ENCODE measurements around the gene VPS16.
A peak's percentile ranks its signal among the peaks of the same experiment; 100 is the strongest.

VPS16 gene

DNA sequence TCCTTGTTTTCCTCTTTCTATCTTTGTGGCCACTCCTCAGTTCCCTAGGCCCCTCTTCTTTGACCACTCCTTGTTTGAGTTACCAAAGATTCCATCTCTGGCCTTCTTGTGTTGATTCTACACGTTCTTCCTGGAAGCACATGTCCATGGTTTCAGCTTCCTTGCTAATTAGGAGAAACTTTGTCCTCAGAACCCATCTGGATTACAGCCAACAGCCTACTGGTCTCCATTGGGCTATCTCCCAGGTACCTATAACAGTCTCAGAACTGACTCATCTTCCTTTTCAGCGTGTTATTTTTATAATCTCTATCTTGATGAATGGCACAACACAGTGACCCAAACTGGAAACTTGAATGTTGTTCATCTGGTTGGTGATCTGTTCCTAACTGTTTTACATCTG lies 50.2 kb downstream of the VPS16 start:
- ChIA-PET CTCF (interaction anchor here (0.7 kb wide), 1 partner anchor 190 kb away, joined by 3 read pairs; no protein-coding TSS in a partner anchor), POLR2A (interaction anchor here (1.2 kb wide), 1 partner anchor 18 kb away, joined by 3 read pairs; the partner anchor contains the start of gene PTPRA)
- Histone ChIP-seq H3K27ac (ENCODE audit: extremely low read depth, low read depth, low read length) (no peak overlapping the region), H3K36me3 (ENCODE audit: control insufficient read depth in 2 of 2, insufficient read depth in 1 of 2, low read length in 2 of 2) (peaks cover 0 to 8% of the 10 kb centered on the region in 2 experiments; a peak in 1 of 3 replicates), H3K9me3 (ENCODE audit: control insufficient read depth, insufficient read depth, low read depth, low read length) (no peaks in the 10 kb centered on the region; the same call in none of the 2 replicates), H3K4me3 (ENCODE audit: low read depth, low read length) (no peak overlapping the region), H3K4me1 (ENCODE audit: control insufficient read depth, insufficient read depth, low read length) (peaks cover 12% of the 10 kb centered on the region)
- TF ChIP-seq ZNF366 (tag by site-specific recombination; conservative IDR thresholded peaks at IDR 0.05) (0 out of 2 replicates have a peak, but pooled peaks have one; percentile 23), ZNF335 (tag by site-specific recombination; conservative IDR thresholded peaks at IDR 0.05) (no peak)

- ChIA-PET CTCF (no interaction called here), POLR2A (no interaction called here)
- Histone ChIP-seq H3K4me3 (ENCODE audit: low read depth, low read length) (no peak overlapping the region), H3K4me1 (ENCODE audit: control insufficient read depth, insufficient read depth, low read length) (peaks cover 12% of the 10 kb centered on the region), H3K9me3 (ENCODE audit: control insufficient read depth, insufficient read depth, low read depth, low read length) (no peaks in the 10 kb centered on the region; the same call in none of the 2 replicates), H3K27ac (ENCODE audit: extremely low read depth, low read depth, low read length) (no peak overlapping the region; the same call in 1 of the 2 replicates), H3K36me3 (ENCODE audit: control insufficient read depth in 2 of 2, insufficient read depth in 1 of 2, low read length in 2 of 2) (peaks cover 0 to 8% of the 10 kb centered on the region in 2 experiments; a peak in 1 of 3 replicates)
- TF ChIP-seq ZBTB17 (tag by site-specific recombination; IDR thresholded peaks at IDR 0.05) = no peak
- no peak for TF ChIP-seq OVOL3 (tag by site-specific recombination; IDR thresholded peaks at IDR 0.05)
- TF ChIP-seq, protein P1, sequence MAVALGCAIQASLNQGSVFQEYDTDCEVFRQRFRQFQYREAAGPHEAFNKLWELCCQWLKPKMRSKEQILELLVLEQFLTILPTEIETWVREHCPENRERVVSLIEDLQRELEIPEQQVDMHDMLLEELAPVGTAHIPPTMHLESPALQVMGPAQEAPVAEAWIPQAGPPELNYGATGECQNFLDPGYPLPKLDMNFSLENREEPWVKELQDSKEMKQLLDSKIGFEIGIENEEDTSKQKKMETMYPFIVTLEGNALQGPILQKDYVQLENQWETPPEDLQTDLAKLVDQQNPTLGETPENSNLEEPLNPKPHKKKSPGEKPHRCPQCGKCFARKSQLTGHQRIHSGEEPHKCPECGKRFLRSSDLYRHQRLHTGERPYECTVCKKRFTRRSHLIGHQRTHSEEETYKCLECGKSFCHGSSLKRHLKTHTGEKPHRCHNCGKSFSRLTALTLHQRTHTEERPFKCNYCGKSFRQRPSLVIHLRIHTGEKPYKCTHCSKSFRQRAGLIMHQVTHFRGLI (tag by site-specific recombination; IDR thresholded peaks at IDR 0.05) = no peak
- no peak for TF ChIP-seq ZNF48 (tag by site-specific recombination; IDR thresholded peaks at IDR 0.05)
- no peak for TF ChIP-seq ZNF23 (tag by site-specific recombination; IDR thresholded peaks at IDR 0.05; ENCODE audit: borderline replicate concordance)
- TF ChIP-seq MYNN (tag by site-specific recombination; IDR thresholded peaks at IDR 0.05; ENCODE audit: borderline replicate concordance) = no peak
- no peak for TF ChIP-seq ZNF501 (tag by site-specific recombination; IDR thresholded peaks at IDR 0.05)
- TF ChIP-seq ZNF837 (tag by site-specific recombination; IDR thresholded peaks at IDR 0.05) = no peak
- no peak for TF ChIP-seq ZSCAN16 (tag by site-specific recombination; IDR thresholded peaks at IDR 0.05)
- TF ChIP-seq, protein P2, sequence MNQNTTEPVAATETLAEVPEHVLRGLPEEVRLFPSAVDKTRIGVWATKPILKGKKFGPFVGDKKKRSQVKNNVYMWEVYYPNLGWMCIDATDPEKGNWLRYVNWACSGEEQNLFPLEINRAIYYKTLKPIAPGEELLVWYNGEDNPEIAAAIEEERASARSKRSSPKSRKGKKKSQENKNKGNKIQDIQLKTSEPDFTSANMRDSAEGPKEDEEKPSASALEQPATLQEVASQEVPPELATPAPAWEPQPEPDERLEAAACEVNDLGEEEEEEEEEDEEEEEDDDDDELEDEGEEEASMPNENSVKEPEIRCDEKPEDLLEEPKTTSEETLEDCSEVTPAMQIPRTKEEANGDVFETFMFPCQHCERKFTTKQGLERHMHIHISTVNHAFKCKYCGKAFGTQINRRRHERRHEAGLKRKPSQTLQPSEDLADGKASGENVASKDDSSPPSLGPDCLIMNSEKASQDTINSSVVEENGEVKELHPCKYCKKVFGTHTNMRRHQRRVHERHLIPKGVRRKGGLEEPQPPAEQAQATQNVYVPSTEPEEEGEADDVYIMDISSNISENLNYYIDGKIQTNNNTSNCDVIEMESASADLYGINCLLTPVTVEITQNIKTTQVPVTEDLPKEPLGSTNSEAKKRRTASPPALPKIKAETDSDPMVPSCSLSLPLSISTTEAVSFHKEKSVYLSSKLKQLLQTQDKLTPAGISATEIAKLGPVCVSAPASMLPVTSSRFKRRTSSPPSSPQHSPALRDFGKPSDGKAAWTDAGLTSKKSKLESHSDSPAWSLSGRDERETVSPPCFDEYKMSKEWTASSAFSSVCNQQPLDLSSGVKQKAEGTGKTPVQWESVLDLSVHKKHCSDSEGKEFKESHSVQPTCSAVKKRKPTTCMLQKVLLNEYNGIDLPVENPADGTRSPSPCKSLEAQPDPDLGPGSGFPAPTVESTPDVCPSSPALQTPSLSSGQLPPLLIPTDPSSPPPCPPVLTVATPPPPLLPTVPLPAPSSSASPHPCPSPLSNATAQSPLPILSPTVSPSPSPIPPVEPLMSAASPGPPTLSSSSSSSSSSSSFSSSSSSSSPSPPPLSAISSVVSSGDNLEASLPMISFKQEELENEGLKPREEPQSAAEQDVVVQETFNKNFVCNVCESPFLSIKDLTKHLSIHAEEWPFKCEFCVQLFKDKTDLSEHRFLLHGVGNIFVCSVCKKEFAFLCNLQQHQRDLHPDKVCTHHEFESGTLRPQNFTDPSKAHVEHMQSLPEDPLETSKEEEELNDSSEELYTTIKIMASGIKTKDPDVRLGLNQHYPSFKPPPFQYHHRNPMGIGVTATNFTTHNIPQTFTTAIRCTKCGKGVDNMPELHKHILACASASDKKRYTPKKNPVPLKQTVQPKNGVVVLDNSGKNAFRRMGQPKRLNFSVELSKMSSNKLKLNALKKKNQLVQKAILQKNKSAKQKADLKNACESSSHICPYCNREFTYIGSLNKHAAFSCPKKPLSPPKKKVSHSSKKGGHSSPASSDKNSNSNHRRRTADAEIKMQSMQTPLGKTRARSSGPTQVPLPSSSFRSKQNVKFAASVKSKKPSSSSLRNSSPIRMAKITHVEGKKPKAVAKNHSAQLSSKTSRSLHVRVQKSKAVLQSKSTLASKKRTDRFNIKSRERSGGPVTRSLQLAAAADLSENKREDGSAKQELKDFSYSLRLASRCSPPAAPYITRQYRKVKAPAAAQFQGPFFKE (tag by site-specific recombination; IDR thresholded peaks at IDR 0.05; ENCODE audit: borderline replicate concordance) = no peak
- no peak for TF ChIP-seq KLF8 (tag by site-specific recombination; IDR thresholded peaks at IDR 0.05)
These were observed 50.8 kb downstream of the VPS16 start for GRCh38 chr20:2891343-2891742.

- POLR2A ChIA-PET = no interaction called here
- TF ChIP-seq ZNF792 (tag by site-specific recombination; IDR thresholded peaks at IDR 0.05) = no peak
- no peak for TF ChIP-seq ZNF624 (tag by site-specific recombination; IDR thresholded peaks at IDR 0.05)
- no peak for TF ChIP-seq ZBTB1 (tag by site-specific recombination; IDR thresholded peaks at IDR 0.05)
- TF ChIP-seq ZNF645 (tag by site-specific recombination; IDR thresholded peaks at IDR 0.05) = no peak
- TF ChIP-seq MZF1 (tag by site-specific recombination; IDR thresholded peaks at IDR 0.05; ENCODE audit: borderline replicate concordance) = no peak
- CTCF ChIA-PET = interaction anchor here (0.6 to 1.4 kb wide), 2 partner anchors 104 to 109 kb away, joined by 3 to 4 read pairs; no protein-coding TSS in a partner anchor
- Histone ChIP-seq H3K27ac (ENCODE audit: extremely low read depth, low read depth, low read length) (no peak overlapping the region), H3K9me3 (ENCODE audit: control insufficient read depth, insufficient read depth, low read depth, low read length) (peaks cover 2% of the 10 kb centered on the region), H3K4me1 (ENCODE audit: control insufficient read depth, insufficient read depth, low read length) (peaks cover 12% of the 10 kb centered on the region), H3K36me3 (ENCODE audit: control insufficient read depth in 2 of 2, insufficient read depth in 1 of 2, low read length in 2 of 2) (peaks cover 0 to 17% of the 10 kb centered on the region in 2 experiments; a peak in 2 of 3 replicates), H3K4me3 (ENCODE audit: low read depth, low read length) (no peak overlapping the region)
These were observed 51.8 kb downstream of the VPS16 start for GRCh38 chr20:2892376-2892775.
